Measurements from ENCODE around the gene NCEH1. TPM values are rescaled to one million over a fixed set of nuclear protein-coding genes. Genes with fewer than 3 reads are reported as not detected.

NCEH1 gene, protein sequence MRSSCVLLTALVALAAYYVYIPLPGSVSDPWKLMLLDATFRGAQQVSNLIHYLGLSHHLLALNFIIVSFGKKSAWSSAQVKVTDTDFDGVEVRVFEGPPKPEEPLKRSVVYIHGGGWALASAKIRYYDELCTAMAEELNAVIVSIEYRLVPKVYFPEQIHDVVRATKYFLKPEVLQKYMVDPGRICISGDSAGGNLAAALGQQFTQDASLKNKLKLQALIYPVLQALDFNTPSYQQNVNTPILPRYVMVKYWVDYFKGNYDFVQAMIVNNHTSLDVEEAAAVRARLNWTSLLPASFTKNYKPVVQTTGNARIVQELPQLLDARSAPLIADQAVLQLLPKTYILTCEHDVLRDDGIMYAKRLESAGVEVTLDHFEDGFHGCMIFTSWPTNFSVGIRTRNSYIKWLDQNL
- total RNA-seq = 11.7 and 28.1 TPM in 2 replicates

DNA sequence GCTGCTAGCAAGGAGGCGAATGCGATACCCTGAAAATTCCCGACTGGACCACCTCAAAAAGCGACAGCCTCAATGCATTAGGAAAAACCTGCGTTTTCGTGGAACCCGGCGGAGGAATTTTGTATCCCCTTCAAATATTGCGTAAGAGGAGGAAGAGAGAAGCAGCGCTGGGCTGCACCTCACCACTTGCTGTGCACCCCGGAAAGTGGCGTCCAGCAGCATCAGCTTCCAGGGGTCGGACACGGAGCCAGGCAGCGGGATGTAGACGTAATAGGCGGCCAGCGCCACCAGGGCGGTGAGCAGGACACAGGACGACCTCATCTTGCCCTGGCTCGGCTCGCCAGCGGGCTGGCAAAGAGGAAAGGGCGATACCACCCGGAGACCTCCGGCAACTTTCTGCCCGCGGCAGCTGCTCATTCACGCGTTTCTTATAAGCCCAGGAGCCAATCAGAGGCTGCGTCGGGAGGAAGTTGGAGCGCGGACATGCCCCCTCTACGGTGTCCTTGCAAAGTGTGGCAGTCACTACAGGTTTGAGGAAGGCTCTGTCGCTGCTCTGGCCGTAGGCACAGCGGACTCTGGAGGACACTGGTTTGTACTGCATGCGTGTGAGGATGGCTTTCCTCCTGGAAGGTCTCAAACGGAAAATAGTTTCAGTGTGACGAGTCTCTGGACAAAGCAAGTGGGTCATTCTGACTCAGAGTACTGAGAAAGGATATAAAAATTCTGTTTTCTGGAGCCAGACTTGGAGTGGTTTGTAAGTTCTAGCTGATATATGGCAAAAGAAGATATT lies at the start of gene NCEH1:
NCEH1 (minus strand) TSS at position 404 of the 790 bp plus-strand sequence; CDS start at position 321, 83 bp downstream.

DNA sequence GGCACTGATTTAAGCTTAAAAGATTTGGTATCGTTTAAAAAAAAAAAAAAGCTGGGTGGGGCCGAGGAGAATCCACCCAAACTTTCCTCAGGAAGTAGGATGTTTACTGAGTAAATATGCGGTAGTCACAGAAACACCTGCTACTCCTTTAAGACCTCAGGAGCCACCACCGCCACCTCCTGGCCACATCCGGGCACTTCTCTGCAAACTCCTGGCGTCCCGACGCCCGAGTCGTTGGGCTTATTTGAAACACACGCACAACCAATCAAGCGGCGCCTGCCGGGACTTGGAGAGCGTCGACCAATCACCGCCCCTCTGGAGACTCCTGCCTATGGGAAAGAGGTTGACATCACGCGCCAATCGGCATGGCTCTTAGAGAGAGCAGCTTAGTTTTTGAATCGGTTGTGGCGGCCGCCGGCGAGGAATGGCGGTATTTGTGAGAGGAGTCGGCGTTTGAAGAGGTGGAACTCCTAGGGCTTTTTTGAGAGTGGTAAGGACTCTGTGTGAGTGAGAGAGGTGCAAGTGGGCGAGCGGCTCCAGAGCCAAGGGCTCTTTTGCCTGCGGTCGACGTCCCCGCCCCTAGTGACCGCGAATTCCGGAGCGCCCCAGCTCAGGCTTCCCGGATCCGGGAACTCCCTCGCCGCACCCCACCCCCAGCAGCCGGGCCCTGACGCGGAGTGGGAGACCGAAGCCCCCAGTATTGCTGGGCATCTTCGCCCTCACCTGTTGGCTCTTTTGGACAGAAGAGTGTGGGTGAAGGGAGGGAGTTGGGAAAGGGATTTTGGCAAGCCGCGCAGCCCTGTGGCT lies 39.7 kb upstream of the NCEH1 start, which contains the start of gene ECT2:
ECT2 (plus strand) TSS at position 359 of the 807 bp plus-strand sequence. CDS start 3,805 bp downstream, outside the sequence.

Other genes with a start within 250 kb of the NCEH1 start
- 1.4 and 2.0 TPM in 2 replicates for gene TNFSF10, start 187.6 kb downstream of the NCEH1 start, total RNA-seq
- gene ECT2, start 39.7 kb upstream of the NCEH1 start, total RNA-seq = 33.6 and 96.7 TPM in 2 replicates

Measured in uterine smooth muscle cell (primary cell).